Psoas muscle (tissue), 8 donors: ENCODE measurements around the gene KISS1R. TPM values are rescaled to one million over a fixed set of nuclear protein-coding genes. Genes with fewer than 3 reads are reported as not detected.
A peak's percentile ranks its signal among the peaks of the same experiment; 100 is the strongest.

Source experiments
- ATAC-seq, 4 donors: fragments of 200-7000 bp; cut with Tn5 transposase; one replicate each; pipeline ENCODE4 v1.9.1; 2020; ENCODE audit warnings: moderate library complexity in 3 of 4, mild to moderate bottlenecking in 2 of 4
- DNase-seq, 2 donors: peaks; one replicate each; pipeline ENCODE4 v3.0.0-alpha.2; 2020
- H3K27ac ChIP-seq: fragments of 200-600 bp; one replicate; pipeline ENCODE4 v1.8.0; 2022
- H3K27me3 ChIP-seq, 3 donors: fragments of 200-600 bp in 1 of 3; one replicate each; pipeline versions ENCODE4 v1.6.1 to v1.8.0; 2013 to 2022; ENCODE audit warnings: low read length in 2 of 3, mild to moderate bottlenecking in 2 of 3, moderate library complexity in 1 of 3; ENCODE audit not compliant: insufficient read depth in 3 of 3
- H3K36me3 ChIP-seq, 2 donors: fragments of 200-600 bp in 1 of 2; one replicate each; pipeline versions ENCODE4 v1.6.1 to v1.8.0; 2013 to 2022; ENCODE audit warnings: low read depth in 1 of 2, mild to moderate bottlenecking in 1 of 2, moderate library complexity in 1 of 2; ENCODE audit not compliant: insufficient read depth in 1 of 2
- H3K4me1 ChIP-seq: fragments of 200-600 bp; one replicate; pipeline ENCODE4 v1.8.0; 2022
- H3K4me3 ChIP-seq: fragments of 200-600 bp; one replicate; pipeline ENCODE4 v1.8.0; 2022; ENCODE audit warnings: mild to moderate bottlenecking
- H3K9me3 ChIP-seq: fragments of 200-600 bp; one replicate; pipeline ENCODE4 v1.8.0; 2022
- WGBS, 3 donors: extraction: QIAGEN DNeasy Blood & Tissue Kit; methylation state at CpG; one replicate each; pipeline versions ENCODE4 v1.1.6 to v1.1.7; 2013; 5-methylcytosine and 5-hydroxymethylcytosine counted together
- intact Hi-C, 2 donors: fragments of 100-400 bp; cut with DNase I; formaldehyde crosslinking; loops; one replicate each; pipeline versions ENCODE4 v1.11.0 to v1.14.2; 2022
- polyA plus RNA-seq, 3 donors: library from polyadenylated mRNA; stranded (reverse); fragments of 200-250 nt; gene quantifications; one replicate each; pipeline ENCODE4 v1.2.3, GENCODE V29; 2013
- total RNA-seq, 4 donors: library from RNA; stranded (reverse); fragmentation: NEBNext Ultra II Directional in 2 of 4; extraction: Animal tissue kit (Norgen Biotek cat#: 25700) in 2 of 4; gene quantifications; one replicate each; pipeline versions ENCODE4 v1.2.1 to v1.2.4, GENCODE V29; 2021 to 2023
- TF ChIP-seq, protein P1 (sequence below): fragments of 200-600 bp; IDR thresholded peaks from one replicate; pipeline ENCODE4 v1.8.0; 2022; ENCODE audit warnings: antibody characterized with exemption
- donor health status: healthy with polysubstance abuse.
- donor health status: DM: no; HTN: no; CAD: no; lungs with moderate emphysema.
- donor health status: Bipolar disorder and iron deficiency.
- donor health status: healthy.
- donor health status: DM: yes; HTN: yes; CAD: no.
- donor health status: DM: no; HTN: no; CAD: no.
- donor health status: DM: no; HTN: no; CAD: no.
- donor health status: DM: yes; HTN: yes; CAD: no.

KISS1R gene
- total and polyA plus RNA-seq, 7 donors, result 0.16 TPM; not detected in 6

- ATAC-seq (no peak), DNase-seq (no peak)
- H3K4me3 ChIP-seq, result no peak overlapping the region
- intact Hi-C loops, result no loop called here
- H3K27me3 ChIP-seq, result peaks cover 0 to 1% (median 0%) of the 10 kb centered on the region in 3 donors
- TF ChIP-seq, protein P1, sequence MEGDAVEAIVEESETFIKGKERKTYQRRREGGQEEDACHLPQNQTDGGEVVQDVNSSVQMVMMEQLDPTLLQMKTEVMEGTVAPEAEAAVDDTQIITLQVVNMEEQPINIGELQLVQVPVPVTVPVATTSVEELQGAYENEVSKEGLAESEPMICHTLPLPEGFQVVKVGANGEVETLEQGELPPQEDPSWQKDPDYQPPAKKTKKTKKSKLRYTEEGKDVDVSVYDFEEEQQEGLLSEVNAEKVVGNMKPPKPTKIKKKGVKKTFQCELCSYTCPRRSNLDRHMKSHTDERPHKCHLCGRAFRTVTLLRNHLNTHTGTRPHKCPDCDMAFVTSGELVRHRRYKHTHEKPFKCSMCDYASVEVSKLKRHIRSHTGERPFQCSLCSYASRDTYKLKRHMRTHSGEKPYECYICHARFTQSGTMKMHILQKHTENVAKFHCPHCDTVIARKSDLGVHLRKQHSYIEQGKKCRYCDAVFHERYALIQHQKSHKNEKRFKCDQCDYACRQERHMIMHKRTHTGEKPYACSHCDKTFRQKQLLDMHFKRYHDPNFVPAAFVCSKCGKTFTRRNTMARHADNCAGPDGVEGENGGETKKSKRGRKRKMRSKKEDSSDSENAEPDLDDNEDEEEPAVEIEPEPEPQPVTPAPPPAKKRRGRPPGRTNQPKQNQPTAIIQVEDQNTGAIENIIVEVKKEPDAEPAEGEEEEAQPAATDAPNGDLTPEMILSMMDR, result no peak
- 82 to 86% (median 86%) methylated on average over 36 to 37 of the region's 37 CpGs for WGBS, 3 donors
- H3K4me1 ChIP-seq, result peaks cover 5% of the 10 kb centered on the region
- no peak overlapping the region for H3K27ac ChIP-seq
- H3K36me3 ChIP-seq, result no peaks in the 10 kb centered on the region
- no peaks in the 10 kb centered on the region for H3K9me3 ChIP-seq
Measured at GRCh38 chr19:945401-946252, 28.5 kb downstream of the KISS1R start.

DNA sequence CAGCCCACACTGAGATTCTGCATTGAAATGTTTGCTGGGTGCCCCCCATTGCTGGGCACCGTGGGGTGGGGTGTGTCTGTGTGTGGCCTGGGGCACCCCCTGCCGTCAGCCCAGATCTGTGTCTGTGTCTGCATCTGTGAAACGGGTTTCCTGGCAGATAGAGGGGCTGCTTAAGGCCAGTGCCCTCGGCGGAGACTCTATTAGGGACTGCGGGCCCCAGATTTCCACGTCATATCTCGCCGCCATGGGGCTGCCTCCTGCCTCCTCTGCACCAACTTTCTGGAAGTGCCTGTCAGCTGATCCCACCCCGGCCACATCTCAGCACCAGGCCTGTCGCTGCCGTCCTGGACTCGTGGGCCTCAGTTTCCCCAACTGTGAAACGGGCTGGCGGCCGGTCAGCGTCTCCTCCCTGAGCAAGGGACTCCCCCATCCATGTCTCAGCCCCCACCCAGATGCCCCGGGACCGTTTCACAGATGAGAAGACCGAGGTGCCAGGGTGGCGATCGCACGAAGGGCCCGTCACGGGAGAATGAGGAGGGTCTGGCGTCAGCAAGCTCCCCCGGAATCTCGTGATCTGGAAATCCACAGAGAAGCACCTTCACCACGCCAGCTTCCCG is 30.1 kb downstream of the KISS1R start:
- ATAC-seq (no peak), DNase-seq (no peak)
- Histone ChIP-seq H3K36me3 (no peaks in the 10 kb centered on the region), H3K27me3 (no peaks in the 10 kb centered on the region), H3K4me1 (no peaks in the 10 kb centered on the region), H3K27ac (no peak overlapping the region), H3K9me3 (no peaks in the 10 kb centered on the region), H3K4me3 (no peak overlapping the region)
- TF ChIP-seq, protein P1, result no peak
- 86 to 91% (median 90%) methylated on average over 30 of the region's 30 CpGs for WGBS, 3 donors
- intact Hi-C loops, result no loop called here

DNA sequence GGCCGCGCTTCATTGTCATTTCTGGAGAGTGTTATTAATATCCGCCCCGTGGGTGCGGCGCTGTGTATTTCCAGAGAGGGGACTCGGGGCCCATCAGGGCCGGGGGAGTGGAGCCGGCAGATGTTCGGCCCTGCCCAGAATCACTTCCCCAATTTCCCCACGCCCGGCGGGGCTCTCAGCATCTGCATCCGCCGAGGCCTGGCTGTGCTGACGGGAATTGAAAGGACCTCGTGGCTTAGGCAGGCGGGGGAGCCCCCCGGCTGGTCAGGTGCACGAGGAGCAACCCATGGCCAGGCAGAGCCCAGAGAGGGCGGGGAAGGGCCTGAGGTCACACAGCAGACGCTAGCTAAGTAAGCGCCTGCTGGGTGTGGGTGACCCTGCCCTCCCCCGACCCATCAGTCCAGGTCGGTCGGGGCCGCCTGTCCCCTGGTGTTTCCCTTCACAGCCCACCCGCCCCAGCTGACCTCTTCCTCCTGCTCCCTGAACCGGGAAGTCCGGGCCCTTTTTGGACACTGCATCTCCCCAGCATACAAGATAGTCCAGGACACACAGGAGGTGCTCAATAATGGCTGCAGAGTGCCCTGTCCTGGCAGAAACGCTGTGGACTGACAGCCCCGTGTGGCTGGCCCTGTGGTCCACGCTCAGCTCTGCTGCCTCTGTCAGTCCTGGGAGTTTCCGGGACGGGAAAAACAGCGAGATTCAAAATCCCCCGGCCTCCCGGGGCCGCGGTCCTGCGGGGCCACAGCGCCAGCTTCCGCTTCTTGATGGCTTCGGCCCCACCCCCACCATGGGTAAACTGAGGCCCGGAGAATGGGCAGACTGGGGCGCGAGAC is 30.8 kb downstream of the KISS1R start:
- WGBS, 3 donors, result 74 to 81% (median 76%) methylated on average over 39 to 47 of the region's 47 CpGs
- Histone ChIP-seq H3K27ac (no peak overlapping the region), H3K4me1 (no peaks in the 10 kb centered on the region), H3K27me3 (peaks cover 0 to 5% (median 3%) of the 10 kb centered on the region in 3 donors), H3K36me3 (no peaks in the 10 kb centered on the region), H3K4me3 (no peak overlapping the region), H3K9me3 (no peaks in the 10 kb centered on the region)
- DNase-seq (peak; percentile 66 to 81), ATAC-seq (peak; percentile 35 to 55 (median 40))
- TF ChIP-seq, protein P1, result no peak
- intact Hi-C loops, result no loop called here

- H3K4me3 ChIP-seq, result no peak overlapping the region
- TF ChIP-seq, protein P1, result no peak
- H3K4me1 ChIP-seq, result no peaks in the 10 kb centered on the region
- WGBS, 3 donors, result 84 to 89% (median 87%) methylated on average over 22 to 25 of the region's 25 CpGs
- no peaks in the 10 kb centered on the region for H3K36me3 ChIP-seq
- intact Hi-C loops, result no loop called here
- H3K27me3 ChIP-seq, result peaks cover 0 to 13% (median 9%) of the 10 kb centered on the region in 3 donors
- H3K27ac ChIP-seq, result no peak overlapping the region
- ATAC-seq (no peak), DNase-seq (no peak)
- no peaks in the 10 kb centered on the region for H3K9me3 ChIP-seq
Measured at GRCh38 chr19:948842-949496, 31.8 kb downstream of the KISS1R start.
